ENCODE data around the gene PIANP.

GRCh38 chr12:6662906-6663742, 37.5 kb downstream of the PIANP start, which contains the start of gene ING4:
- no peak for TF ChIP-seq POLR2A (IDR thresholded peaks at IDR 0.05)
- TF ChIP-seq CTCF (IDR thresholded peaks at IDR 0.05) = no peak

Data from vagina (tissue), 2 donors.